GM11168 (cell line): ENCODE data around the gene POU2AF3.

ENCODE experiments used
- in situ Hi-C: fragments of 300-500 bp; cut with MboI; formaldehyde crosslinking; loops from one replicate; pipeline ENCODE4 v1.12.0; 2022; ENCODE audit warnings: low sequenced_read_pairs; ENCODE audit not compliant: unreplicated experiment

POU2AF3 gene

GRCh38 chr11:111349191-111349695, 50.9 kb downstream of the POU2AF3 start:
- in situ Hi-C loops, result no loop called here

GRCh38 chr11:111350811-111351210, 52.5 kb downstream of the POU2AF3 start:
- in situ Hi-C loops, result no loop called here

- in situ Hi-C loops, result no loop called here
Measured at GRCh38 chr11:111351374-111352055, 53.2 kb downstream of the POU2AF3 start.

GRCh38 chr11:111352231-111352746, 53.9 kb downstream of the POU2AF3 start:
- in situ Hi-C loops, result no loop called here

GRCh38 chr11:111352935-111353710, 54.8 kb downstream of the POU2AF3 start:
- in situ Hi-C loops, result no loop called here

- in situ Hi-C loops, result no loop called here
Measured at GRCh38 chr11:111353776-111354600, 55.6 kb downstream of the POU2AF3 start.

GRCh38 chr11:111354601-111354891, 56.2 kb downstream of the POU2AF3 start:
- in situ Hi-C loops, result no loop called here

- in situ Hi-C loops, result no loop called here
Measured at GRCh38 chr11:111355101-111355500, 56.8 kb downstream of the POU2AF3 start.

GRCh38 chr11:111355956-111356659, 57.8 kb downstream of the POU2AF3 start:
- in situ Hi-C loops, result no loop called here

- in situ Hi-C loops, result no loop called here
Measured at GRCh38 chr11:111356660-111357048, 58.3 kb downstream of the POU2AF3 start.

- in situ Hi-C loops, result no loop called here
Measured at GRCh38 chr11:111357150-111358037, 59.0 kb downstream of the POU2AF3 start.
